GM18868 (cell line): ENCODE measurements around the gene PITX3.

ENCODE experiments used
- ATAC-seq: cut with Tn5 transposase; IDR thresholded peaks from one replicate; pipeline ENCODE4 v1.9.1; 2021; ENCODE audit warnings: mild to moderate bottlenecking, moderate library complexity; ENCODE audit not compliant: unreplicated experiment

PITX3 gene

GRCh38 chr10:102241444-102242117 lies at the start of gene PITX3:
Gene PITX3, minus strand, starts transcription at chr10:102241512. Its CDS starts 9,432 bp downstream, at chr10:102232080.
- peak; percentile 45 for ATAC-seq

DNA sequence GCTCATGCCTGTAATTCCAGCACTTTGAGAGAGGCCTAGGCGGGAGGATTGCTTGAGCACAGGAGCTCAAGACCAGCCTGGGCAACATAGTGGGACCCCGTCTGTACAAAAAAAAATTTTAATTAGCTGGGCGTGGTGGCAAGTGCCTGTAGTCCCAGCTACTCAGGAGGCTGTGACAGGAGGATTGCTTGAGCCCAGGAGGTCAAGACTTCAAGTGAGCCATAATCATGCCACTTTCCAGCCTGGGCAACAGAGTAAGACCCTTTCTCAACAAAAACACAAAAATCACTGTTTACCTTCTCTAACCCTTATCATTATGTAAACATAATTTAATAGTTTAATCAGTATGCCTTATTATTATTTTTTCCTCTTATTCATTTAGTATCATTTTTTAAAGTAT lies 48.5 kb upstream of the PITX3 start:
- no peak for ATAC-seq

GRCh38 chr10:102289356-102289755 lies 48.0 kb upstream of the PITX3 start:
- no peak for ATAC-seq

DNA sequence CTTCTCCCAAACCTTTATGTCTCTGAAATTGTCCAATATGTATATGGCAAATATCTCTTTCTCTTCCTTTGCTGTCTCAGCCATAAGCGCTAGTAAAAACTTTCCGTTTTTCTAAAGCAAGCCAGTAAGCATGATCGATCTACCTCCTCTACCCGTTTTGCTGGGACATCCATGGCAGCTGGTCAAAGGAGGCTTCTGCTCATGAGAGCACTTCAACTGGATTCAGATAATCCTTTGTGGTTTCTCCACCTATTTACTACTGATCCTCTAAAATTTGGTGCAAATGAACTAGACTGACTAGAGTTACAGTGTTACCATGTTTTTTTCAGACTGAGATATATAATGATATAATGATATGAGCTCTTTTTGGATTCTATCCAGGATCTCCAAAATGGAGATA lies 46.7 kb upstream of the PITX3 start:
- no peak for ATAC-seq

DNA sequence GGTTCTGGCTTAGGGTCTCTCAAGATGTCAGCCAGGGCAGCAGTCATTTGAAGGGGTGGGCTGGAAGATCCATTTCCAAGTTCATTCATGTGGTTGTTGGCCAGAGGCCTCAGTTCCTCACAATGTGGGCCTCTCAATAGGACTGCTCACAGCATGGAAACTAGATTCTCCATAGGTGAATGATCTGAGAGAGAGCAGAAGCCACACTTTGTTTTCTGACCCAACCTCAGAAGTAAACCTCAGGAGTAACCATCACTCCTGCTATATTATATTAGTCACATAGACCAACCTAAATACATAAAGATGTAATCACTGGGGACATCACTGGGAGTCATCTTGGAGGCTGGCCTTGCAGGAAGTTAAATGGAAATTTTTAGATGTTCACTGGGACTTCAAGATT lies 46.2 kb upstream of the PITX3 start:
- ATAC-seq = no peak

GRCh38 chr10:102286216-102286615 lies 44.9 kb upstream of the PITX3 start:
- no peak for ATAC-seq

DNA sequence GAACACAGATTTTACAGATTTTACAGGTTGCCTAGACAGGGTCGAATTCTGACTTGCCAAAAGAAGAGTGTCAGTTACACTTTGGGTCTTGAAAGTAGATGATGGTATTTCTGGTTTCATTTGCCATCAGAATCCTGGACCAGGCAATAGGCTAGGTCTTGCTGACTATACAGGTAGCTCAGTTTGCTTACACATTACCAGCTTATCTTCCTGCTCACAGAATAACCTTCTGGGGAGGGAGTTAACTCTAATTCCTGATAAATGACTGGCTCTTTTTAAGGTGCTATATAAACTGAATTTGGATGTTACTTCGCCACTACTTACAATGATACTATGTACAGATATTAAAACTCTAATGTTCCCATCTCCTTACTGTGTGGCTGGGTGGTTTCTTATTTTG lies 43.8 kb upstream of the PITX3 start:
- ATAC-seq = no peak

- ATAC-seq = no peak
These were observed 43.2 kb upstream of the PITX3 start for GRCh38 chr10:102284531-102284930.

- no peak for ATAC-seq
These were observed 42.6 kb upstream of the PITX3 start for GRCh38 chr10:102283890-102284289.

DNA sequence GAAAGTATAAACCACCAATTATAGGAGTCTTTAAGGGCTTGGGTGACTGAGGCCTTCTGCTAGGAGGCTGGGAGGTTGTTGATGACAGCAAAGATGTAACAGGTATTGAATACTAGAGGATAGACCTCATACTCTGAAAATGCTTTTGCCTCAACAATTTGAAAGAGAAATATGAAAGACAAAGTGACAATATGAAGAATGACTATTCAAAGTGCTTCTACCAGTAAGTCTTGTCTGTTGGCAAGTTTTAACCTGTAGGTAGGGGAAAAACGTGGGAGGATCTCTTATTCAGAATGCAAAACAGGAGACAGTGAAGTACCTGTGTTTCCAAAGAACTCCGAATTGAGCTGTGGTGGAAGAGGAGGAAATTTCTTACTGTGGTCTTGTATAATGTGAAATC lies 42.2 kb upstream of the PITX3 start:
- ATAC-seq = no peak

- ATAC-seq = no peak
These were observed 39.8 kb upstream of the PITX3 start for GRCh38 chr10:102281102-102281487.

DNA sequence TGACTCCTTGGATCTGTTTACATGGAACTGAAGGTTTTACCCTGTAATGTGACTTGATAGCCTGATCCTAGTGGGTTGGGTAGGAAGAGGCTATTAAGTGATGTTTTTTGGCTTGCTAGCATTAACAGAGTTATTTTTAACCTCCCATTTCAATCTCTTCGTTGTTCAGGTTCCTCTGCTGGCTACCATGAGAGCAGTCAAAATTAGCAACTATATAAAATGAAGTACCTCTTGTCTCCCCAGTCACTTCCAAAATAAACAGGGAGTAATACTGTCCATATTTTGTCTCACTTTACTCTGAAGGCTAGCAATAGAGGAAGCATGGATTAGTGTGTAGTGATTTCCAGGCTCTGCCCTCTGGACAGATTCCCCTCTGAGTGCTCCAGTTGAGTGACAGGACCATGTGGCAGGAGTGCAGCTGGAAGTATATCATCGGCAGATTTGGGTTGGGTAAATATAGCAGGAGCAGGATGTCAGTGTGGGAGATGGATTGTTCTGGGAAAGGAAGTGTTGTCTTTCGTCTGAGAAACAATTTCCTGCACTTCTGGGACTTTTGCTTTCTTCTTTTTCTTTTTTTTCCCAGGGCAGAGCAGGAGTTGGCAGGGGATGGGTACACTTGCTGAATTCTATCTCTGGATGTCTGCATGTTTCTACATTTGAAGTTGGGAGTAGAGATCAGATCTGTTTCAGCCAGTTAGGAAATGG lies 39.2 kb upstream of the PITX3 start:
- no peak for ATAC-seq

DNA sequence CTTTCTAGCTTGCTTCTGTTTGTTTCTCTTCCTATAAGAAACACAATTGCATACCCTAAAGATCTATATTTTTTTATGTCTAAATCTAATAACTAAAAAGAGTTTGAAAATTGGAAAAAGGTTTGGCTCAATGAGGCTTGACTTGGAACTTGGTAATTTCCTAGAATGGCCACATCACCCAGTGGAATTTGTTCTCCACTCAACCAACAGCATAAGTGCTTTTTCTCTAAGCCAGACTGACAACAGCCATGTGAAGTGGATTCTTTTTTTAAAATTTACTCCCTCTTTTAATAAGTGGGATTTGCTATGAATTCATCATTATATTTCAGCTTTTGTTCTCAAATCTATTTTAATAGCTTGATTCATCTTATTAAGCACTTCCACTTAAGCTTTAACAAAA lies 37.8 kb upstream of the PITX3 start:
- ATAC-seq = no peak

DNA sequence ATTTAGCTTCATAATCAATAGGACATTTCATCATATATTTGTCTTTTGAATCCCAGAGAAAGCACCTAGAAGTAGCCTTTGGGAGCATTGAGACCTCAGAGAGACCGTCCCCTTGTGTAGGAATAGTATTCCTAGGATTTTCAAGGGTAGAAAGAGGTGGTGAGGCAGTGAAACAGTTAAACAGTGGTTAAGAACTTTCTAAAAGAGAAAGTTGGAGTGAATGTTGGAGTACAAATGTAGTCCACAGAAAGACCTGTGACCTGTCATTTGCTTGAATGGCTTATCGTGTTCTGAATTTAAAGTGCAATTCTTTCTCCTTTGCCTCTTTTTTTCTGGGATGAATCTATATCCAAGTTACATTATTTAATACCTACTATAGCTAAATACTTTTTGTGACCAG lies 34.0 kb upstream of the PITX3 start:
- no peak for ATAC-seq

- no peak for ATAC-seq
These were observed 32.8 kb upstream of the PITX3 start for GRCh38 chr10:102274062-102274461.

DNA sequence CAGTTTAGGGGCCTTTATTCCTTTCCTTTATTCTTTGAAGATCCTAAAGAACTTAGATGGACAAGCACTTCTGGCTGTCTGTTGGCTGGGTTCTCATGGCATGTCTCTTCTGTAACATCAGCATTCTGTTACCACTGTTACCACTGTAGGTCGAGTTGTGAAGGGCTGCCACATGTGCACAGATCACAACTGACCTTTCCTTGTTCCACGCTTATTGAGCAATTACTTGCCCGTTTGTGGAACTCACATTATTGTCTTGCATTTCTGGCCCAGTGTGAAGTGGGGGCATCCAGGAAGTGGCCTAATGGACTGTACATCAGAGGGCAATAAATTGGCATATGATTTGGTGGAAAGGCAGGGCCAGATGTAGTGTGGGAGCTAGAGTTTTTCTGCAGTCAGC lies 27.7 kb upstream of the PITX3 start:
- ATAC-seq = no peak

GRCh38 chr10:102268375-102268888 lies 27.1 kb upstream of the PITX3 start:
- no peak for ATAC-seq

DNA sequence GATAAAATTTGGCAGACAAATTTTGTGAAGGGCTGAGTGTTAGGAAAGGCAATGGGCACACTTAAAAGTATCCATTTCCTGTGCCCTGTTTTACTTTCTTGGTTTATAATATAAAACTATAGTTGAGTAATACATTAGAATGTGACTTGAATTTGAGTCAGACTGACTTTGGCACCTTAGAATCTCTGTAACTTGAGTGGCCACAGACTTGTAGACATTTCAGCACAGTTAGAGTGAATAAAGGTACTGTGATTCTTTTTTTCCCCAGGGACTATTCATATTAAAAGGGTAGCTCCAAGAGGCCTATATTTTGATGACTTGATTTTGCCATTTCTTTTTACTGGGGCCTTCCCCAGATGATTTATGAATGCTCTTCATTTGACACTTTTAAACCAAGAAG lies 26.4 kb upstream of the PITX3 start:
- no peak for ATAC-seq

GRCh38 chr10:102266670-102267069 lies 25.4 kb upstream of the PITX3 start:
- no peak for ATAC-seq

DNA sequence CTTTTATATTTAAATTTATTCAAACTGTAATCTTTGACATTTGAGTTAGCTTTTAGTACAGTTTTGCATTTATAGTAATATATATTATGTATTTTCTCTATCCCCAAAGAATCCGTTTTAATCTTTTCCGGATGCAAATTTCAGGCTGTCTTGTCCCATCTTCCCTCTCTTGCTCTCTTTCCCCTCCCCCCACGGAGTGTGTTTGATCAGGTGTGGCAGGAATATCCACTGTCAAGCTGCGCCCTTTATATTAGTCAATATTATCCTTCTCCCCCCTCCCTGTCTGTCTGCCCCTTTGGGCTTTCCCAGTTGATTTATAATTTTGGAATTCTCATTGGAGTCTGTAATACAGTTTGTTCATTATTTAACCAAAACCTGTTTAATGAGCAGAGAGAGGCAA lies 23.1 kb upstream of the PITX3 start:
- ATAC-seq = no peak

GRCh38 chr10:102262744-102263370 lies 21.5 kb upstream of the PITX3 start:
- ATAC-seq = no peak

- ATAC-seq = no peak
These were observed 20.5 kb upstream of the PITX3 start for GRCh38 chr10:102261842-102262241.
